PFSK-1 (cell line): ENCODE measurements around the gene TAF4.

Experiments
- REST ChIP-seq, 2 experiments: IDR thresholded peaks; 2 replicates each; pipeline versions ENCODE4 v1.6.1 to v1.8.0; 2011 to 2012; ENCODE audit warnings: low read depth in 2 of 2, low read length in 2 of 2, control low read depth in 1 of 2, inconsistent platforms in 1 of 2, mild to moderate bottlenecking in 1 of 2, moderate library complexity in 1 of 2; ENCODE audit not compliant: insufficient read depth in 1 of 2
- SIN3A ChIP-seq: IDR thresholded peaks from 2 replicates; pipeline ENCODE4 v1.6.1; 2012; ENCODE audit warnings: mild to moderate bottlenecking, low read length, moderate library complexity, borderline replicate concordance; ENCODE audit not compliant: insufficient read depth

- TF ChIP-seq REST (IDR thresholded peaks at IDR 0.05; ENCODE audit: insufficient read depth in 1 of 2, low read depth in 2 of 2, low read length in 2 of 2) (no peak), SIN3A (no peak)
Observed at GRCh38 chr20:61994546-61994945, 71.1 kb downstream of the TAF4 start.
